ENCODE measurements around the gene UAP1. TPM values are rescaled to one million over a fixed set of nuclear protein-coding genes. Genes with fewer than 3 reads are reported as not detected.

UAP1 gene
- total RNA-seq, 2 donors from 2014 or later, result 57.9 to 66.6 TPM

DNA sequence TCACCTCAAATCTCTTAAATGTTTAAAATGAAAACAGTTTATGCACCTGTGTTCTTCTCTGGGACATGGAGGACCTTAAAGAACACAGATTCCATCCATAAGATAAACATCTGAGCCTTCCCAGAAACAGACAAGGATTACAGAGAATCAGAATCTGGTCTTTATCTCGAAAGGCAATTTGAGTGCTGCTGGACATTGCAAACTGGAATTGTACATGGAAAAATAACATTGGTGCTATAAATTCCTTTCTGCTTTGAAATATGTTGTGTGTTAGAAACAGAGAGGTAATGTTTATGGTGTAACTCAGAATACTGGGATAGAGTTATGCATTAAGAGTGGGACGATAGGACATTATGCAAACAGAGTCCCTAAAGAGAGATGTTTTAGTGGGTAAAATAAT, 64.2 kb downstream of the UAP1 start:
- Histone ChIP-seq H3K4me1 (no peaks in the 10 kb centered on the region), H3K9me3 (no peaks in the 10 kb centered on the region), H3K4me3 (no peak overlapping the region), H3K27me3 (no peaks in the 10 kb centered on the region), H3K36me3 (replicated peaks in 1 of 2; ENCODE audit: insufficient read depth in 1 of 2, low read depth in 2 of 2) (no peaks in the 10 kb centered on the region), H3K27ac (no peak overlapping the region)
- no peak for DNase-seq
- WGBS, 2 donors, result 66 to 77% methylated on average over 2 of the region's 2 CpGs
- TF ChIP-seq, protein P1, sequence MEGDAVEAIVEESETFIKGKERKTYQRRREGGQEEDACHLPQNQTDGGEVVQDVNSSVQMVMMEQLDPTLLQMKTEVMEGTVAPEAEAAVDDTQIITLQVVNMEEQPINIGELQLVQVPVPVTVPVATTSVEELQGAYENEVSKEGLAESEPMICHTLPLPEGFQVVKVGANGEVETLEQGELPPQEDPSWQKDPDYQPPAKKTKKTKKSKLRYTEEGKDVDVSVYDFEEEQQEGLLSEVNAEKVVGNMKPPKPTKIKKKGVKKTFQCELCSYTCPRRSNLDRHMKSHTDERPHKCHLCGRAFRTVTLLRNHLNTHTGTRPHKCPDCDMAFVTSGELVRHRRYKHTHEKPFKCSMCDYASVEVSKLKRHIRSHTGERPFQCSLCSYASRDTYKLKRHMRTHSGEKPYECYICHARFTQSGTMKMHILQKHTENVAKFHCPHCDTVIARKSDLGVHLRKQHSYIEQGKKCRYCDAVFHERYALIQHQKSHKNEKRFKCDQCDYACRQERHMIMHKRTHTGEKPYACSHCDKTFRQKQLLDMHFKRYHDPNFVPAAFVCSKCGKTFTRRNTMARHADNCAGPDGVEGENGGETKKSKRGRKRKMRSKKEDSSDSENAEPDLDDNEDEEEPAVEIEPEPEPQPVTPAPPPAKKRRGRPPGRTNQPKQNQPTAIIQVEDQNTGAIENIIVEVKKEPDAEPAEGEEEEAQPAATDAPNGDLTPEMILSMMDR (IDR thresholded peaks at IDR 0.05), result no peak
- TF ChIP-seq POLR2A (IDR thresholded peaks at IDR 0.05), result no peak
- intact Hi-C loops (cut with DNase I), result no loop called here
- no peak for ATAC-seq

DNA sequence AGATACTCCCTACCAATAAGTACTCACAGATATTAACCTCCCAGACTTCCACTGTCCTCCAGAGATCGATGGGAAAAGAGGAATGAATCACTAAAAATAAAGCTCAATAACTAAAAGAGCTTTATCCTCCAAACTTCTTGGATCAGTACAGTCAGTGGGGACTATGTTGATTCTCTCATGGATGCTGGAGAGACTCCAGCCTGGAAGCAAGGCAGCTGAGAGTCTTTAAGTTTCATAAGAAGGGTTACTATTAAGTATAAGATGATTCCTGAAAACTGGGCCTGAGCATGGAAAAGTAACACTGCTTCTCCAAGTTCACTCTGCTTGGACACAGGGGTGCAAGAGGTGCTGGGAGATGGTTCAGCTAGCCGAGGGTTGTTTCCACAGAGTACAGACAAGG, 64.6 kb downstream of the UAP1 start:
- DNase-seq, result no peak

DNA sequence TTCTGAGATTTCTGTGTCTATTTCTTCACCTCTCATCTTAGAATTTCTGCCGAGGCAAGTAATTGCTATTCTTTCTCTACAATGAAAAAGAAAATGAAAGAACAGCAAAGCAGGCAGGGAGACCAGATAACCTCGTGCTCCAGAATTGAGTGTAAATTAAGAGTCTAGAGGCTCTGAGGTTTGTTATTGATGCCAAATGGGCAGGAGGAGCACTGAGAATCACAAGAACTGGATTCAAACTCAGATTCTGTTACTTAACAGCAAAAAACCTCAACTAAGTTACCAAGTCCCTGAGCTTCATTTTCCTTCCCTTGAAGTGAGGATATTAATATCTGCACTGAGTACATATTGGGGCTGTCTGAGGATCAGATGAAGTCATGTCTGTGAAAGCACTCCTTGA, 65.2 kb downstream of the UAP1 start:
- DNase-seq, result no peak
- no peaks in the 10 kb centered on the region for H3K36me3 ChIP-seq (replicated peaks in 1 of 2; ENCODE audit: insufficient read depth in 1 of 2, low read depth in 2 of 2)
- no peak overlapping the region for H3K4me3 ChIP-seq
- H3K4me1 ChIP-seq, result no peaks in the 10 kb centered on the region
- 26 to 28% methylated on average over 2 of the region's 2 CpGs for WGBS, 2 donors
- no peaks in the 10 kb centered on the region for H3K27me3 ChIP-seq
- no peaks in the 10 kb centered on the region for H3K9me3 ChIP-seq
- no peak for TF ChIP-seq POLR2A (IDR thresholded peaks at IDR 0.05)
- TF ChIP-seq, protein P1 (IDR thresholded peaks at IDR 0.05), result no peak
- ATAC-seq, result no peak
- intact Hi-C loops (cut with DNase I), result no loop called here
- no peak overlapping the region for H3K27ac ChIP-seq

More for the DNA sequence above, 64.6 kb downstream of the UAP1 start:
- H3K27me3 ChIP-seq, result no peaks in the 10 kb centered on the region
- H3K9me3 ChIP-seq, result no peaks in the 10 kb centered on the region
- 65 to 87% methylated on average over 2 of the region's 2 CpGs for WGBS, 2 donors
- no peak overlapping the region for H3K4me3 ChIP-seq
- H3K4me1 ChIP-seq, result no peaks in the 10 kb centered on the region
- no peak for ATAC-seq
- intact Hi-C loops (cut with DNase I), result no loop called here
- no peaks in the 10 kb centered on the region for H3K36me3 ChIP-seq (replicated peaks in 1 of 2; ENCODE audit: insufficient read depth in 1 of 2, low read depth in 2 of 2)
- H3K27ac ChIP-seq, result no peak overlapping the region
- TF ChIP-seq, protein P1 (IDR thresholded peaks at IDR 0.05), result no peak
- TF ChIP-seq POLR2A (IDR thresholded peaks at IDR 0.05), result no peak

DNA sequence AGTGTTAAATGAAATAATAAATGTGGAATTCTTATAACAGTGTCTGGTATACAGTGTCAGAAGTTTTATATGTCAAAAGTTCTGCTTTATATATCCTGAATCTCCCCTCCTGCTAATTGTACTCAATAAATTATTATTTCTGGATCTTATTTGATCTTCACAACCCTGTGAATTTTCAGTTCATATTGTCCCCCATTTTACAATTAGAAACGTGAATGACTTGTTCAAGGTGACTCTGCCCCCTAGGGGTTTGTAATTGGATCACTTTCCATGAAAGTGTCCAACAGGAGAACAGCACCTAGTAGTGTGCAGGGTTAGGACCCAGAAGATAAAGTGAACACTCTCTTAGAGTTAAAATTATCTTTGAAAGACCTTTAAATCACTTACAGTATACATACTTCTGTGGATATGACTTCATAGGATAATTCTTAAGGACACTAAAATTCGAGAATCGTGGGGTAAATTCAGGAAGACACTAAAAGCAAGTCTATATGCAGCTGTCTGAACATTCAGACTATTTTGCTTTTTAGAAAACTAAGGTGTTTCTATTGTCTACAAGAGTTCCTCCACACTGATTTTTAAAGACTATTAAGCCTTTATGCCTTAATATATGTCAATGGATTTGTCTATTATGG, 66.3 kb downstream of the UAP1 start:
- ATAC-seq (peak; percentile 48), DNase-seq (no peak)
- H3K4me3 ChIP-seq, result no peak overlapping the region
- H3K36me3 ChIP-seq (replicated peaks in 1 of 2; ENCODE audit: insufficient read depth in 1 of 2, low read depth in 2 of 2), result no peaks in the 10 kb centered on the region
- TF ChIP-seq, protein P1 (IDR thresholded peaks at IDR 0.05), result peak in 6 of 7 experiments; percentile 21 to 52 (median 32)
- no peak for TF ChIP-seq POLR2A (IDR thresholded peaks at IDR 0.05)
- no peaks in the 10 kb centered on the region for H3K27me3 ChIP-seq
- no peaks in the 10 kb centered on the region for H3K4me1 ChIP-seq
- no peaks in the 10 kb centered on the region for H3K9me3 ChIP-seq
- H3K27ac ChIP-seq, result no peak overlapping the region
- WGBS, 2 donors, result 55% methylated on average over 3 of the region's 3 CpGs
- intact Hi-C loops (cut with DNase I), result no loop called here

DNA sequence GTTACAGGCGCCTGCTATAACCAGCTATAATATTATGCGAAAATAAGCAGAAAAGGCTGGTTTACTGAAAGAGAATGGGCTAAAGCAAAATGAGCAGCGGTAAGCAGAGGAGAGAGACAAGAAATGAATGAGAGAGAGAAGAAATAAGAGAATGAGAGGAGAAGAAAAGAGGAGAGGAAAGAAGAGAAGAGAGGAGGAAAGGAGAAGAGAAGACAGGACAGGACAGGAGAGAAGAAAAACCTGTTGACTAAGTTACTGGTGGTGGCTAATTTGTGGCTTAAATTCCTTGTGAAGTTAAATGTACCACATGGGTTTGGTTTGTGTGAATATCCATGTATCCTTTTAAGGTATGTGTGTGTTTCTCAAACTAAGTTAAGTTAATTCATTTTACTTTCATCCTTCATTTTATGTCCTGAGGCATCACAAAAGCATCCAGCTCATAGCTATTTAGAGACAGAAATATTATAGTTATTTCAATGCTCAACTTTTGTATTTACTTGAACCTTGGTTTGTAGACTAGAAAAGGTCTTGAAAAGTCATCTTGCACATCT, 67.6 kb downstream of the UAP1 start:
- H3K27ac ChIP-seq, result no peak overlapping the region
- intact Hi-C loops (cut with DNase I), result no loop called here
- no peaks in the 10 kb centered on the region for H3K9me3 ChIP-seq
- H3K27me3 ChIP-seq, result no peaks in the 10 kb centered on the region
- no peak overlapping the region for H3K4me3 ChIP-seq
- H3K4me1 ChIP-seq, result no peaks in the 10 kb centered on the region
- WGBS, 2 donors, result 87 to 90% methylated on average over 3 of the region's 3 CpGs
- DNase-seq (no peak), ATAC-seq (no peak)
- no peak for TF ChIP-seq POLR2A (IDR thresholded peaks at IDR 0.05)
- TF ChIP-seq, protein P1 (IDR thresholded peaks at IDR 0.05), result no peak
- H3K36me3 ChIP-seq (replicated peaks in 1 of 2; ENCODE audit: insufficient read depth in 1 of 2, low read depth in 2 of 2), result no peaks in the 10 kb centered on the region

Data from body of pancreas (tissue), 4 donors.